HG03460 (cell line): ENCODE results near the gene SLU7.

ENCODE experiments used
- ATAC-seq: cut with Tn5 transposase; IDR thresholded peaks from one replicate; pipeline ENCODE4 v1.9.1; 2021; ENCODE audit not compliant: unreplicated experiment

SLU7 gene

DNA sequence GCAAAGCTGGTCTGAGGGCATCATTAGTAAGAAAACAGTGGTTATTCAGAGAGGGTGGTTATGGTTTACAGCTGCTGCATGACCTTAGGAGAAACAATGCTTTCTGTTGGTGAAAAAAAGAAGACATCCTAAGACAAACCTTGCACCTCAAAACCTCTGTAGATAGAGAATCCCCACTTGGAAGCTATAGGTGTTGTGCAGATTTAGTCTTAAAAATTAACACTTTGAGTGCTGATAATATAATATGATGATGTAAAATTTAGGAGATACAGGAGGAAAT, 1.4 kb upstream of the SLU7 start:
- ATAC-seq, result no peak

- ATAC-seq, result peak; percentile 31
Observed at GRCh38 chr5:160419458-160420330, 813 bp upstream of the SLU7 start.

- ATAC-seq, result peak; percentile 92
Observed at GRCh38 chr5:160399402-160400353, 19.2 kb downstream of the SLU7 start, which contains the start of gene FAM200C. TSS of gene FAM200C (minus strand) at chr5:160400054. CDS start at chr5:160395490, 4,564 bp downstream.

- ATAC-seq, result no peak
Observed at GRCh38 chr5:160398806-160399205, 20.1 kb downstream of the SLU7 start.

GRCh38 chr5:160397492-160397891, 21.4 kb downstream of the SLU7 start:
- ATAC-seq, result no peak

GRCh38 chr5:160395111-160395510, 23.8 kb downstream of the SLU7 start:
- ATAC-seq, result no peak

DNA sequence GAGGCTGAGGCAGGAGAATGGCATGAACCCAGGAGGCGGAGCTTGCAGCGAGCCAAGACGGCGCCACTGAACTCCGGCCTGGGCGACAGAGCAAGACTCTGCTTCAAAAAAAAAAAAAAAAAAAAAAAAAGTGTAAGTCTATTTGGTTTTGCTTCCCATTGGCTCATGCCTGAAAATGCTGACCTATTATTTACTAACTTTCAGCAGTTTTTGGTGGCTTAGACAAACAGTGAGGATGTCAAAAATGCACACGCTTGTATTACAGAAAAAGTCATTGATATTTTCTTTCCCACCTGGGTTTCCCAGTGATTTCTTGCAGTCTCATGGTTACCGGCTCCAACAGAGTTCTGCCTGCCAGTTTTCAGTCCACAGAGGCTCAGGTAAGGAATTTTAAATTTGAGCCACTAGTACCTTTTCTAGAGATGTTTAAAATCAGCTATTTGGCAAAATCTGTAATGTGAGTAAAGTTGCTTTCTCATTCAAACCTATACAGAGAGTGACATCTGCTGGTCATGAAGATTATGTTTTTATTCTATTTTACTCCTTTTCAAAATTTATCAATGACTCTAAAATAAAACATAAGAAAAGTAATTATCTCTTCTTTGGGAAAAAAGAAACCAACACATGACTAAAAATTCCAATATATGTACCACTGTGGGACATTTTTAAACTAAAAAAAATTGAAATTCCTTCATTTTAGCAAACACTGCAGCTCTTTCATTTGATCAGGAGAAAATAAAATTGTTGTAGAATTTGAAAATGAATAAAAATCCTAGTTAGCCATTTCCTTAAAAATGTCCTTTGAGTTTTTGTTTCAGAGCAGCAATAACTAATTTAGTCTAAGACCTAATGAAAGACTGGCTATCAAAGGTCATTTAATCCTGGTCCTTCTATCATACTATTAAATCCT, 27.8 kb downstream of the SLU7 start:
- ATAC-seq, result no peak

DNA sequence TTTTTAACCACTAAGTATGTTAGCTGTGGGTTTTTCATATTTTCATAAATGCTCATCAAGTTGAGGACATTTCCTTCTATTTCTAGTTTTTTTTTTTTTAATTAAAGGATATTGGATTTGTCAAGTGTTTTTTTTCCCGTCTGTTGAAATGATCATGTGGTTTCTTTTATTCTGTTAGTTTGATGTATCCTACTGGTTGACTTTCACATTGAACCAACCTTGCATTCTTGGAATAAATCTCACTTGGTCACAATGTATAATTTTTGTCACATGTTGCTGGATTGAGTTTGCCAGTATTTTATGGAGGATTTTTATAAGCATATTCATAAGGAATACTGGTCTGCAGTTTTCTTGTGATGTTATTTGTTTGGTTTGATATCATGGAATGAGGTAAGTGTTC, 31.4 kb downstream of the SLU7 start:
- ATAC-seq, result no peak

DNA sequence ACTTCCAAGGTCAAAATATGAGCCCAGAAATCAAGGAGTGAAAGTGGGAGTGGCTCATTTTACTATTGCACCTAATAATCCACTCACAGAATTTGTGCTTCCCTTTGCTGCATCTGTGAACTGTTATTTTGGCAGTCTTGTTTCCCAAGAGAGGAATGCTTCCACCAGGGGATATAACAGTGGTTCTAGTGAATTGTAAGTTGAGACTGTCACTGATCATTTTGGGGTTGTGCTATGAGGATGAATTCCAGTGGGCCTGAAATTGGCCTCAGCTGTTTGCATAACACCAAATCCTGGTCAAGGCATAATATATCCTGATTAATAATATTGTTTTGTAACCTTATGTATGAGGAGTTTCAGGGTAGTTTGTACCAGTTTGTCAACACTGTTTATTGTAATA, 33.4 kb downstream of the SLU7 start:
- ATAC-seq, result no peak

GRCh38 chr5:160384681-160385080, 34.2 kb downstream of the SLU7 start:
- no peak for ATAC-seq

DNA sequence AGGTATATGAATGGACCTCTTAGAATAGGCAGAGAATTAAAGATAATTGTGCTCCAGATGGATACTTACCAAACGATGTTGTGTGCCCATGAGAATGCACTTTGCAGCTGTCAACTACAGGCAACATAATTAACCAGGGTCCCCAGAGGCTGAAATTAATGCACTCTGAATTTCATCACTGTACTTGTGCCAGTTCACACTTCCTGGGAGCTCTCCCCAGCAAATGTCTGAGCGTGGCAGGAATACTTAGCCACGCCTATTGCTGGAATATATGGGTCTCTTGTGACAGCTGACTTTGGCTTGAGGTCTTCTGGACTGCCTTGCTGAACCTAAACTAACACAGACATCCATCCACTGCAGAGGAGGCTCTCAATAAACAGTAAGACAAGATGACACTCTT, 36.5 kb downstream of the SLU7 start:
- no peak for ATAC-seq

DNA sequence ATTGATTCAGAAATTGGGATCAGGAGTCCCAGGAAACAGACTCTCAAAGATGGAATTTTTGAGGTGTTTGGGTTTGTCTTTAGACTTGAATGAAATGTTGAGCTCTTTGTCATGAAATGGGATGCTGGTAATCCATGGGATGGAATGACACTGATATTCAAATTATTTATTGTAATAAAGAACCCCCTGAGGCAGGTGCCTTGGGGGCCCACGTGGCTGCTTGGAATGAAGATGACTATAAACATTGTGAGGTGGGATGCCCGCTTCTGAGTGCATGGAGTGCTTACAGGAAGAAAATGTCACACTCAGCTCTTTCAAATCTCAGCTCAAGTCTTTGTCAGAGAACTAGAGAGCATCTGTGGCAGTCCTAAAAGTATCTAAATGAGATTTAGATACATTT, 38.8 kb downstream of the SLU7 start:
- ATAC-seq, result no peak

DNA sequence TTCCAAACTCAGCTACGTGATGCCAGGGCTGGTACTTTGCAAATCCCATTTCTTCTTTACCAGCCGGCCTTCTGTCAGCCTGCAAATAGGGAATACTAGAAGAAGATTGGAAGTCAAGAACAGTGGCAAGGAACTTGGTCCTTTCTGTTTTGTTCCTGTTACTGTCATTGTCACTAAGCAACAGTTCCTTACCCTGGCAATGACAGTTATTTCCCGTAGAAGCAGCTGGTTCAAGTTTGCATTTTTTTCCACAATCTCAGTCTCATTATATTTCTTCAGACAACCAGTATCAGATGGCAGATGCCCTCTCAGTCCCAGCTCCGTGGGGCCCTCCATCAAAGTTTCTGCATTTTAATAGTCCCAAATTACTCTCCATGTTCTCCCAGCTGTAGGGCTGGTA, 39.4 kb downstream of the SLU7 start:
- ATAC-seq, result no peak

DNA sequence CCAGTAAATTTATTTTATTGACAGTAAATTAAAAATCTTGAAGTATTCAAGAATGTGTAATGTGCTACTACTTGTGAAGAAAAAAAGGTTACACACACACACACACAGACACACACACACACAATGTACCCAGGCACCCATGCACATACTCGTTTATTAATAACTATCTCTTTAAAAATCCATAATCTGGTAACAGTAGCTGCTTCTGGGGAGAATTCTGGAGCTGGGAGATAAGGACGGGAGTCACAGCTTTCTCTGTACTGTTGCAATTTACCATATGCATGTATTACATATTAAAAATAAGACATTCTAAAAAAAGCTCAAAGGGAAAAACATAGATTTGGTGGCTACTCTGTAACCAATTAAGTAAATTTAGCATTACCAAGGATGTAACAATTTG, 40.6 kb downstream of the SLU7 start:
- no peak for ATAC-seq

GRCh38 chr5:160377651-160378050, 41.2 kb downstream of the SLU7 start:
- no peak for ATAC-seq

DNA sequence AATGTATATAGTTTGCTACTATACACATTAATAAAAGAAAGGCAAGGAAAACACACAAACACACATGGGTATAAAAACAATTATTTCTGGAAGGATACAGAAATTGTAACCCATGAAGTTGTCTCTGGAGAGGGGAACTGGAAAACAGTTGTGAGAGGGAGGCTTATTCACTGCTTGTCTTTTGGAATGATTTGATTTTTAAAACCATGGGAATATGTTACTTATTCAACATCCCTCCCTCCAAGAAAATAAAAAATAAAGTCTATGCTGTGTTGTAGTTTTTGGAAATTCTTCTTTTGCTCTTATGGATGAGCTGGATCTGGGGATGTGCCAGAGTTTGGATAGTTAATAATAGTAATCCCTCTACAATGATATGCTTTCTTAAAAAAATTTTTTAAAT, 42.5 kb downstream of the SLU7 start:
- no peak for ATAC-seq

GRCh38 chr5:160375701-160376100, 43.2 kb downstream of the SLU7 start:
- ATAC-seq, result no peak

DNA sequence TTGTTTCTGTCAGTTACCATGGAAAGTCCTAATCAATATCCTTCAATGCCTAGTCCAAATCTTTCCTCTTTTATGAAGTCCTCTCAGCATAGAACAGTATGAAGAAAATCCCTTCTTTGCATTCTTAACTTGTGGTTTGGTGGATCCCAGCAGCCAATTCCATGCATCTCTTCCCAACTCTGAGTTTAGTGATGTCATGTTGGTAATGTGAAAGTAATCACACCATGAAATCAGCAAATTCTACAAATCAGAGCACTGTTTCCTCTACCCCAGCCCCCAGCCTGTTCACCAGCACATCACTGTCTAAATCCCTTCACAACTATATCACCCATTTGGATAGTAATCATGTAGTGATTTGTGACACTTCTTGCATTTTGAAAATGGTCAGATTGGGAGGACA, 43.7 kb downstream of the SLU7 start:
- ATAC-seq, result no peak

DNA sequence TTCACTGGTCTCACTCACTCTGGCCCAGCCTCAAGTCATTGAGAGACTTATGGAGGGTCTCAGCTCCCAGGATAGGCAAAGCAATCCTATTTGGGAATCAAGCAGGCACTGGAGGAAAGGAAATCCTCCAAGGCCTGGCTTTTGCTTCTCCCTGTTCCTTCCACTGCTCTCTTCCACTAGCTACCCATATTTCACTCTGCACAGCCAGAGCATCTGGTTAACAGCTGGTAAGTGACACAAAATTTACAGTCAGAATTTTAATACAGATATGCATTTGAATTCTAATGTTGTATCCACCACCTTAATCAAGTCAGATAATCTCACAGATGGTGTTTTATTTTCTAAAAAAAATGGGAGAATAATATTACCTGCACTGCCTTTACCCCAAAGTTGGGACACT, 47.6 kb downstream of the SLU7 start:
- ATAC-seq, result no peak

- no peak for ATAC-seq
Observed at GRCh38 chr5:160370713-160371034, 48.2 kb downstream of the SLU7 start.
